H9 (cell line): ENCODE measurements around the gene CAMKK1. TPM values are rescaled to one million over a fixed set of nuclear protein-coding genes. Genes with fewer than 3 reads are reported as not detected.

Source experiments
- DNase-seq: peaks from one replicate; pipeline ENCODE4 v3.0.0-alpha.2; 2017
- H2AFZ ChIP-seq: one replicate; pipeline ENCODE4 v1.6.1; 2013; ENCODE audit warnings: mild to moderate bottlenecking, low read length, control low read depth, moderate library complexity
- H2AK5ac ChIP-seq: 2 replicates; pipeline ENCODE4 v1.6.1; 2013; ENCODE audit warnings: low read length, control low read depth, mixed read lengths; ENCODE audit not compliant: insufficient read length
- H2BK120ac ChIP-seq: one replicate; pipeline ENCODE4 v1.6.1; 2013; ENCODE audit warnings: low read depth, mild to moderate bottlenecking, low read length, control low read depth, inconsistent platforms; ENCODE audit not compliant: poor library complexity, severe bottlenecking
- H2BK12ac ChIP-seq: 2 replicates; pipeline ENCODE4 v1.6.1; 2013; ENCODE audit warnings: low read length, control low read depth, mixed read lengths, low read depth; ENCODE audit not compliant: insufficient read length
- H2BK15ac ChIP-seq: 2 replicates; pipeline ENCODE4 v1.6.1; 2013; ENCODE audit warnings: low read depth, low read length, control low read depth
- H2BK20ac ChIP-seq: one replicate; pipeline ENCODE4 v1.6.1; 2013; ENCODE audit warnings: low read depth, mild to moderate bottlenecking, low read length, control low read depth, inconsistent platforms; ENCODE audit not compliant: poor library complexity, severe bottlenecking
- H2BK5ac ChIP-seq: 2 replicates; pipeline ENCODE4 v1.6.1; 2013; ENCODE audit warnings: low read length, control low read depth, mixed read lengths; ENCODE audit not compliant: insufficient read length
- H3K14ac ChIP-seq: 2 replicates; pipeline ENCODE4 v1.6.1; 2013; ENCODE audit warnings: low read length, control low read depth; ENCODE audit not compliant: insufficient read depth
- H3K18ac ChIP-seq: 2 replicates; pipeline ENCODE4 v1.6.1; 2013; ENCODE audit warnings: low read depth, mild to moderate bottlenecking, mixed read lengths, low read length, control low read depth; ENCODE audit not compliant: insufficient read length
- H3K23ac ChIP-seq: 2 replicates; pipeline ENCODE4 v1.6.1; 2013; ENCODE audit warnings: low read length, control low read depth, mixed read lengths, low read depth; ENCODE audit not compliant: insufficient read length
- H3K23me2 ChIP-seq: 2 replicates; pipeline ENCODE4 v1.6.1; 2013; ENCODE audit warnings: low read depth, mild to moderate bottlenecking, mixed read lengths, low read length, control low read depth; ENCODE audit not compliant: insufficient read length, poor library complexity, severe bottlenecking
- H3K27ac ChIP-seq: 2 replicates; pipeline ENCODE4 v1.5.1; 2013; ENCODE audit warnings: low read length, control low read depth, mixed read lengths, low read depth; ENCODE audit not compliant: insufficient read length
- H3K27me3 ChIP-seq: 2 replicates; pipeline ENCODE4 v1.6.1; 2013; ENCODE audit warnings: low read length, control low read depth, inconsistent platforms; ENCODE audit not compliant: insufficient read depth
- H3K4ac ChIP-seq: 2 replicates; pipeline ENCODE4 v1.6.1; 2013; ENCODE audit warnings: low read depth, mild to moderate bottlenecking, control low read depth, inconsistent platforms, low read length, moderate library complexity
- H3K4me1 ChIP-seq: 2 replicates; pipeline ENCODE4 v1.6.1; 2013; ENCODE audit warnings: low read length, control low read depth, inconsistent platforms; ENCODE audit not compliant: insufficient read depth
- H3K4me2 ChIP-seq: 2 replicates; pipeline ENCODE4 v1.6.1; 2013; ENCODE audit warnings: low read length, control low read depth, mixed read lengths; ENCODE audit not compliant: insufficient read length, insufficient read depth
- H3K56ac ChIP-seq: 2 replicates; pipeline ENCODE4 v1.6.1; 2013; ENCODE audit warnings: low read depth, mild to moderate bottlenecking, mixed read lengths, low read length, control low read depth; ENCODE audit not compliant: insufficient read length
- H3K79me1 ChIP-seq: 2 replicates; pipeline ENCODE4 v1.6.1; 2013; ENCODE audit warnings: low read depth, mild to moderate bottlenecking, moderate library complexity, low read length, control low read depth, inconsistent platforms; ENCODE audit not compliant: insufficient read depth, poor library complexity, severe bottlenecking
- H3K79me2 ChIP-seq: 2 replicates; pipeline ENCODE4 v1.6.1; 2013; ENCODE audit warnings: low read length, control low read depth, inconsistent platforms; ENCODE audit not compliant: insufficient read depth
- H3K9ac ChIP-seq: 2 replicates; pipeline ENCODE4 v1.6.1; 2013; ENCODE audit warnings: low read length, control low read depth, mixed read lengths; ENCODE audit not compliant: insufficient read length; ENCODE audit errors: extremely low read depth
- H3K9me3 ChIP-seq: one replicate; pipeline ENCODE4 v1.6.1; 2013; ENCODE audit warnings: low read depth, low read length, inconsistent platforms; ENCODE audit not compliant: control insufficient read depth
- H3T11ph ChIP-seq: one replicate; pipeline ENCODE4 v1.6.1; 2013; ENCODE audit warnings: mild to moderate bottlenecking, low read length, control low read depth, inconsistent platforms
- H4K20me1 ChIP-seq: one replicate; pipeline ENCODE4 v1.6.1; 2013; ENCODE audit not compliant: control insufficient read depth, insufficient read length, insufficient read depth
- H4K5ac ChIP-seq: 2 replicates; pipeline ENCODE4 v1.6.1; 2013; ENCODE audit warnings: low read depth, mild to moderate bottlenecking, mixed read lengths, low read length, control low read depth; ENCODE audit not compliant: insufficient read length
- H4K8ac ChIP-seq: replicated peaks from 2 replicates; pipeline ENCODE4 v1.6.1; 2013; ENCODE audit warnings: low read length, control low read depth, mixed read lengths, low read depth; ENCODE audit not compliant: insufficient read length
- H4K91ac ChIP-seq: 2 replicates; pipeline ENCODE4 v1.6.1; 2013; ENCODE audit warnings: low read depth, mild to moderate bottlenecking, moderate library complexity, mixed read lengths, low read length, control low read depth; ENCODE audit not compliant: insufficient read length
- H3K27ac Mint-ChIP-seq, 3 experiments: 2 replicates in 2 of 3; 3 replicates in 1 of 3; pipeline ENCODE4 v1.8.0; 2020 to 2021; ENCODE audit warnings: mixed read lengths in 3 of 3, mild to moderate bottlenecking in 1 of 3, moderate library complexity in 1 of 3
- H3K27me3 Mint-ChIP-seq: 2 replicates; pipeline ENCODE4 v1.8.0; 2021; ENCODE audit warnings: low read depth, mild to moderate bottlenecking, moderate library complexity, mixed read lengths
- H3K36me3 Mint-ChIP-seq, 3 experiments: 2 replicates in 2 of 3; 3 replicates in 1 of 3; pipeline ENCODE4 v1.8.0; 2020 to 2021; ENCODE audit warnings: low read depth in 3 of 3, mixed read lengths in 3 of 3; ENCODE audit not compliant: insufficient read depth in 1 of 3
- H3K4me1 Mint-ChIP-seq, 2 experiments: 2 replicates each; pipeline ENCODE4 v1.8.0; 2020; ENCODE audit warnings: mixed read lengths in 2 of 2
- H3K4me3 Mint-ChIP-seq, 2 experiments: 2 replicates in 1 of 2; 3 replicates in 1 of 2; pipeline ENCODE4 v1.8.0; 2020 to 2021; ENCODE audit warnings: mild to moderate bottlenecking in 2 of 2, mixed read lengths in 2 of 2, moderate library complexity in 1 of 2
- H3K9me3 Mint-ChIP-seq, 2 experiments: 2 replicates in 1 of 2; 3 replicates in 1 of 2; pipeline ENCODE4 v1.8.0; 2020; ENCODE audit warnings: mild to moderate bottlenecking in 2 of 2, mixed read lengths in 2 of 2, moderate library complexity in 1 of 2
- whole genome bisulfite sequencing: extraction: QIAGEN DNeasy Blood & Tissue Kit; methylation state at CpG from one replicate; pipeline ENCODE4 v1.1.7; 2013; ENCODE audit warnings: missing lambda C conversion rate, low lambda C conversion rate, mixed read lengths; ENCODE audit not compliant: insufficient read length; ENCODE audit errors: extremely low coverage; 5-methylcytosine and 5-hydroxymethylcytosine counted together
- total RNA-seq: library from RNA; stranded (reverse); gene quantifications from 2 replicates; pipeline ENCODE4 v1.2.1, GENCODE V29; 2021
- TF ChIP-seq, protein P1 (sequence below): fragments of 200-600 bp; sonication (generic); conservative IDR thresholded peaks from 3 replicates; pipeline ENCODE4 v1.8.0; 2021; ENCODE audit warnings: antibody characterized with exemption, mild to moderate bottlenecking

The CAMKK1 gene
- total RNA-seq, 1 experiment from 2014 or later = 6.7 TPM

DNA sequence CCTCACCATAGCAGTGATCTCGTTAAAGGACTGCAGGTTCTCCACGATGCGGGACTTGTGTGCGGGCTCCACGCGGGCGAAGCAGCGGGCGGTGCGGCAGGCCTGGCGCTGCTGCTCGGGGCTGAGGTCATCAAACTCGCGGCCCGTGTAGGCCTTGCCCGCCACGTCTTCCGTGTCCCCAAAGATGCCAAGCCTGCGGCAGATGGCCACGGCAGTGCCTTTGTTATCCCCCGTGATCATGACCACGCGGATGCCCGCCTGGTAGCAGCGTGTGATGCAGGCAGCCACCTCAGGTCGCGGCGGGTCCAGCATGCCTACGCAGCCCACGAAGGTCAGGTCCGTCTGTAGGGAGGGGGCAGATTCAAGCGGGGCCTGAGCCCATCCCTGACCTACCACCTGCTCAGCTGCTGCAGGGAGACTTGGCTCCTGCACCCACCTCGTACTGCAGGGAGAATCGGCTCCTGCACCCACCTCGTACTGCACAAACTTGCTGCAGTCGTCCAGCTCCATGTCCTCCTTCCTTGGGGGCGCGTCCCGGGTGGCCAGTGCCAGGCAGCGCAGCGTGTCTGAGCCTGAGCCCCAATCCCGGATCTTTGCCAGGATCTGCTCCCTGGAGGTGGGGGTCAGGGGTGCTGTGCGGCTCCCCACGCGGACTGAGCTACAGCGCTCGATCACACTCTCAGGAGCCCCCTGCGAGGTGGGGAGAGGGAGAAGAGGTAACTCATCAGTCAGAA, 48.3 kb upstream of the CAMKK1 start:
- H4K20me1 ChIP-seq = no peaks in the 10 kb centered on the region
- H3K27ac ChIP-seq = no peak overlapping the region
- H2BK5ac ChIP-seq = no peak overlapping the region
- no peak overlapping the region for H3K4ac ChIP-seq
- Mint-ChIP-seq H3K36me3 (peaks cover 9 to 21% (median 20%) of the 10 kb centered on the region in 3 experiments), H3K27ac (no peak overlapping the region; a peak in 1 of 7 replicates), H3K27me3 (peaks cover 11% of the 10 kb centered on the region), H3K4me1 (peaks cover 9 to 14% of the 10 kb centered on the region in 2 experiments), H3K9me3 (no peaks in the 10 kb centered on the region; a peak in 1 of 5 replicates), H3K4me3 (no peak overlapping the region)
- no peak overlapping the region for H3K9ac ChIP-seq
- H3K23me2 ChIP-seq = no peaks in the 10 kb centered on the region
- H3K4me2 ChIP-seq = no peak overlapping the region
- no peak for DNase-seq
- H2AFZ ChIP-seq = no peak overlapping the region
- H3K18ac ChIP-seq = no peak overlapping the region
- no peak overlapping the region for H4K5ac ChIP-seq
- no peak overlapping the region for H3K56ac ChIP-seq
- H3K4me1 ChIP-seq = no peaks in the 10 kb centered on the region
- H2AK5ac ChIP-seq = no peak overlapping the region
- no peak overlapping the region for H2BK12ac ChIP-seq
- no peak overlapping the region for H2BK15ac ChIP-seq
- WGBS = no CpG with 5 or more reads among the region's 48 CpGs
- H4K8ac ChIP-seq = no peak overlapping the region
- no peak overlapping the region for H2BK120ac ChIP-seq
- no peak overlapping the region for H3T11ph ChIP-seq
- no peak overlapping the region for H4K91ac ChIP-seq
- TF ChIP-seq, protein P1, sequence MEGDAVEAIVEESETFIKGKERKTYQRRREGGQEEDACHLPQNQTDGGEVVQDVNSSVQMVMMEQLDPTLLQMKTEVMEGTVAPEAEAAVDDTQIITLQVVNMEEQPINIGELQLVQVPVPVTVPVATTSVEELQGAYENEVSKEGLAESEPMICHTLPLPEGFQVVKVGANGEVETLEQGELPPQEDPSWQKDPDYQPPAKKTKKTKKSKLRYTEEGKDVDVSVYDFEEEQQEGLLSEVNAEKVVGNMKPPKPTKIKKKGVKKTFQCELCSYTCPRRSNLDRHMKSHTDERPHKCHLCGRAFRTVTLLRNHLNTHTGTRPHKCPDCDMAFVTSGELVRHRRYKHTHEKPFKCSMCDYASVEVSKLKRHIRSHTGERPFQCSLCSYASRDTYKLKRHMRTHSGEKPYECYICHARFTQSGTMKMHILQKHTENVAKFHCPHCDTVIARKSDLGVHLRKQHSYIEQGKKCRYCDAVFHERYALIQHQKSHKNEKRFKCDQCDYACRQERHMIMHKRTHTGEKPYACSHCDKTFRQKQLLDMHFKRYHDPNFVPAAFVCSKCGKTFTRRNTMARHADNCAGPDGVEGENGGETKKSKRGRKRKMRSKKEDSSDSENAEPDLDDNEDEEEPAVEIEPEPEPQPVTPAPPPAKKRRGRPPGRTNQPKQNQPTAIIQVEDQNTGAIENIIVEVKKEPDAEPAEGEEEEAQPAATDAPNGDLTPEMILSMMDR = no peak
- no peaks in the 10 kb centered on the region for H3K9me3 ChIP-seq
- no peaks in the 10 kb centered on the region for H3K79me1 ChIP-seq
- no peak overlapping the region for H2BK20ac ChIP-seq
- H3K79me2 ChIP-seq = no peaks in the 10 kb centered on the region
- H3K27me3 ChIP-seq = no peaks in the 10 kb centered on the region
- H3K14ac ChIP-seq = no peak overlapping the region; the same call in 1 of the 2 replicates
- no peak overlapping the region for H3K23ac ChIP-seq
